ENCODE results near the gene GJD3. TPM values are rescaled to one million over a fixed set of nuclear protein-coding genes. Genes with fewer than 3 reads are reported as not detected.

Gene GJD3
- total and polyA plus RNA-seq, 9 of the 15 experiments (the other 6 are each of a cell fraction or from before 2014, with no cell fraction given), result 0.17 to 0.38 TPM; not detected in 7

DNA sequence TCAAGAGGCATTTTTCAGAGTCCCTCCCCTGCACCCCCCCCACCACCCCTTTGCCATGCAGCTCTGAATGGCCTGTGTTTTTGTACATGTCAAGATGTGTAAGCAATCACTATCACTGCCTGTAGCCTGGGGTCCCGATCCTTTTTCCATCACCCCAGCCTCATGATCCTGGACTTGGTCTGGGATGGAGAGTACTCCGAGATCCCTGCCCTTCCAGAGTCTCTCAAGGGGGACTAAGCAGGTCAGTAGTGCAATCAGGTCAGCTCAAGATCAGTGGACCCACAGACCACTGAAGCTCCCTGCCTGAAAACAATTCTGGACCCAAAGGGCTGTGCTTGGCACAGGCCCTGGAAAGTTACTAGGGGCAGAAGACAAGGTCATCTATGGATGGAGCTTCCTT is 7.5 kb upstream of the GJD3 start:
- Histone ChIP-seq H3K4me2 (ENCODE audit: insufficient read depth, low read length) (no peak overlapping the region), H3K27ac (ENCODE audit: extremely low read depth, low read depth, low read length) (no peak overlapping the region), H3K9me3 (replicated peaks; ENCODE audit: control insufficient read depth, insufficient read depth, low read depth, low read length) (no peaks in the 10 kb centered on the region; the same call in 1 of the 2 replicates), H3K4me3 (no peak overlapping the region), H4K20me1 (replicated peaks; ENCODE audit: control insufficient read depth, insufficient read depth, low read length) (no peaks in the 10 kb centered on the region), H3K27me3 (ENCODE audit: control insufficient read depth in 2 of 2, insufficient read depth in 2 of 2, low read length in 2 of 2) (no peaks in the 10 kb centered on the region), H3K9ac (ENCODE audit: insufficient read depth in 1 of 2, low read depth in 2 of 2, low read length in 2 of 2) (no peak overlapping the region), H3K4me1 (replicated peaks in 1 of 2; ENCODE audit: control insufficient read depth in 2 of 2, insufficient read depth in 2 of 2, low read length in 2 of 2) (peaks cover 8% of the 10 kb centered on the region in 2 experiments; a peak in 4 of 5 replicates), H3K79me2 (ENCODE audit: control insufficient read depth, insufficient read depth, low read length) (no peaks in the 10 kb centered on the region), H3K36me3 (ENCODE audit: control insufficient read depth, insufficient read depth, low read length) (no peaks in the 10 kb centered on the region), H2AFZ (ENCODE audit: low read depth, low read length) (no peak overlapping the region), H3K9me1 (ENCODE audit: control insufficient read depth, insufficient read depth, low read length) (no peaks in the 10 kb centered on the region)
- in situ Hi-C loops (cut with MboI), result no loop called here
- POLR2A ChIA-PET, result interaction anchor here (0.6 to 1.5 kb wide), 3 partner anchors 9 to 1502 kb away, joined by 3 to 5 read pairs (median 4); partner anchors contain the start of gene LASP1
- no peak for TF ChIP-seq ETV1 (tag; conservative IDR thresholded peaks at IDR 0.05; ENCODE audit: low read depth)
- CTCF ChIA-PET (ENCODE audit: low intra/inter-chr PET ratio), result no interaction called here
- BruUV-seq (replicated peaks), result no TSS peak
- 88% methylated on average over 1 of the region's 2 CpGs for WGBS (ENCODE audit: insufficient coverage, low coverage, missing lambda C conversion rate)
- intact Hi-C loops (cut with micrococcal nuclease), result no loop called here
- no peak for ATAC-seq
- DNase-seq (ENCODE audit: extremely low read depth in 1 of 4, low spot score in 3 of 4), result no peak
- no peak for FAIRE-seq

DNA sequence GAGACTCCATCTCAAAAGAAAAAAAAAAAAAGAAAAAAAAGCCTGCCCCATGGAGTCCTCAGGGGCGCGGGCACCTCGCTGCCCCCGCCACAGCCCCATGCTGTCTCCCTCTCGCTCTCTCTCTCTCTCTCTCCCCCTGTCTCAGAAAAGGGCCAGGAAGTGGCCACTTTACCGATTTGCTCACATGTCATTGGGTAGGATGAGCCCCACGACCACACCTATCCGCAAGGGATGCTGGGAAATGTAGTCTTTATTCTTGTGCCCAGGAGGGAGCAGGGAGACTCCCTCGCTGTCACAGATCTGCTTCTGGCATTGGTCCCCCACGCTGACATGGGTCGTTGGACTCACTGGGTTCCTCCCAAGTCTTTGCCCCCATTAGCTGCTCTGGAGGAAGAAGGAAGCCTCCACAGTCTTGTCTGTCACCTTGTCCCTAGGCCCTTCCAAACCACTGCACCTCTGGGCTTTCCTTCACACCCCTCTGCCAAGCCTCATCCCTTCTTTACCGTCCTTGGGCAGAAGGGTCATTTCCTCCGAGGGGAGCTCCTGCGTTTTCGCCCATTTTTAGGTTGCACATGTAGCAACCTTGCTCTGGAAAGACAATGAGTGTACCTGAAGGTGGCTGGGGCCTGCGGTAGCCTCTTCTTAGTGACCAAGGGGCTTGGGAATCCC is 6.9 kb upstream of the GJD3 start:
- in situ Hi-C loops (cut with MboI), result no loop called here
- TF ChIP-seq LEF1 (IDR thresholded peaks at IDR 0.05) (no peak), MYC (IDR thresholded peaks at IDR 0.05; ENCODE audit: low read depth, low read length) (no peak), MYC (CRISPR knock-in tag; IDR thresholded peaks at IDR 0.05; ENCODE audit: borderline replicate concordance, low read depth) (no peak), CAMTA2 (CRISPR knock-in tag; conservative IDR thresholded peaks at IDR 0.05) (no peak), ZNF79 (CRISPR knock-in tag; IDR thresholded peaks at IDR 0.05; ENCODE audit: low read depth) (no peak), SMAD3 (CRISPR knock-in tag; conservative IDR thresholded peaks at IDR 0.05) (no peak), TEAD1 (CRISPR knock-in tag; IDR thresholded peaks at IDR 0.05) (no peak), MAFG (tag; conservative IDR thresholded peaks at IDR 0.05) (no peak), ZNF143 (CRISPR knock-in tag; IDR thresholded peaks at IDR 0.05) (peak; percentile 77), ZFPM2 (CRISPR knock-in tag; IDR thresholded peaks at IDR 0.05) (no peak), RBM17 (IDR thresholded peaks at IDR 0.05; ENCODE audit: borderline replicate concordance, low read depth, low read length) (no peak), NELFE (IDR thresholded peaks at IDR 0.05; ENCODE audit: insufficient read depth, insufficient read length) (no peak), SP2 (IDR thresholded peaks at IDR 0.05; ENCODE audit: extremely low read depth, low read depth, low read length, poor library complexity, severe bottlenecking) (no peak), GABPB1 (CRISPR knock-in tag; IDR thresholded peaks at IDR 0.05) (no peak)
- TF ChIP-seq, protein P1, sequence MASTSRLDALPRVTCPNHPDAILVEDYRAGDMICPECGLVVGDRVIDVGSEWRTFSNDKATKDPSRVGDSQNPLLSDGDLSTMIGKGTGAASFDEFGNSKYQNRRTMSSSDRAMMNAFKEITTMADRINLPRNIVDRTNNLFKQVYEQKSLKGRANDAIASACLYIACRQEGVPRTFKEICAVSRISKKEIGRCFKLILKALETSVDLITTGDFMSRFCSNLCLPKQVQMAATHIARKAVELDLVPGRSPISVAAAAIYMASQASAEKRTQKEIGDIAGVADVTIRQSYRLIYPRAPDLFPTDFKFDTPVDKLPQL (IDR thresholded peaks at IDR 0.05; ENCODE audit: extremely low read depth, insufficient read length), result no peak

More for the DNA sequence above, 6.9 kb upstream of the GJD3 start:
- intact Hi-C loops (cut with micrococcal nuclease), result no loop called here
- no peaks in the 10 kb centered on the region for H3K9me1 ChIP-seq (ENCODE audit: control insufficient read depth, insufficient read depth, low read length)
- no peak overlapping the region for H3K27ac ChIP-seq (ENCODE audit: extremely low read depth, low read depth, low read length)
- CTCF ChIA-PET (ENCODE audit: low intra/inter-chr PET ratio), result no interaction called here
- no peaks in the 10 kb centered on the region for H3K27me3 ChIP-seq (ENCODE audit: control insufficient read depth in 2 of 2, insufficient read depth in 2 of 2, low read length in 2 of 2)
- no peaks in the 10 kb centered on the region for H3K79me2 ChIP-seq (ENCODE audit: control insufficient read depth, insufficient read depth, low read length)
- no peaks in the 10 kb centered on the region for H4K20me1 ChIP-seq (replicated peaks; ENCODE audit: control insufficient read depth, insufficient read depth, low read length)
- H3K9ac ChIP-seq (ENCODE audit: insufficient read depth in 1 of 2, low read depth in 2 of 2, low read length in 2 of 2), result no peak overlapping the region
- FAIRE-seq (peak; percentile 73), ATAC-seq (peak; percentile 94), DNase-seq (ENCODE audit: extremely low read depth in 1 of 4, low spot score in 3 of 4) (peak; percentile 49 to 70 (median 63))
- peaks cover 8 to 11% of the 10 kb centered on the region in 2 experiments; a peak in 4 of 5 replicates for H3K4me1 ChIP-seq (replicated peaks in 1 of 2; ENCODE audit: control insufficient read depth in 2 of 2, insufficient read depth in 2 of 2, low read length in 2 of 2)
- BruUV-seq (replicated peaks), result no TSS peak
- H3K4me2 ChIP-seq (ENCODE audit: insufficient read depth, low read length), result no peak overlapping the region
- POLR2A ChIA-PET, result interaction anchor here (0.6 to 0.7 kb wide), 4 partner anchors 124 to 1502 kb away, joined by 3 to 4 read pairs (median 3); partner anchors contain the start of gene LASP1
- no peak overlapping the region for H3K4me3 ChIP-seq
- WGBS (ENCODE audit: insufficient coverage, low coverage, missing lambda C conversion rate), result 58% methylated on average over 14 of the region's 16 CpGs
- H3K9me3 ChIP-seq (replicated peaks; ENCODE audit: control insufficient read depth, insufficient read depth, low read depth, low read length), result no peaks in the 10 kb centered on the region; the same call in 1 of the 2 replicates
- H2AFZ ChIP-seq (ENCODE audit: low read depth, low read length), result peak overlapping the region; percentile 29; the same call in 1 of the 2 replicates
- H3K36me3 ChIP-seq (ENCODE audit: control insufficient read depth, insufficient read depth, low read length), result no peaks in the 10 kb centered on the region

Data from K562 (cell line).